HCT116 (cell line): ENCODE data around the gene HTR3A. TPM values are rescaled to one million over a fixed set of nuclear protein-coding genes. Genes with fewer than 3 reads are reported as not detected.

Experiments
- ATAC-seq: fragments of 200-7000 bp; cut with Tn5 transposase; 2 replicates; pipeline ENCODE4 v1.9.1; 2020; ENCODE audit warnings: mild to moderate bottlenecking, moderate library complexity
- BruUV-seq: library from RNA; stranded (reverse); fragments of 400-500 nt; replicated peaks from 2 replicates; lab custom pipeline; 2021; lab: Mats Ljungman, UMichigan
- CTCF ChIA-PET: fragments of 300-600 bp; sonication (Branson Sonifier 250); formaldehyde crosslinking; loops from one replicate; lab custom pipeline; 2021; ENCODE audit warnings: antibody characterized with exemption; lab: Charles Lee
- POLR2A ChIA-PET: fragments of 300-600, 350-600 bp; sonication (Branson Sonifier 250); formaldehyde crosslinking; loops from one replicate; lab custom pipeline; 2021; ENCODE audit warnings: antibody characterized with exemption; lab: Charles Lee
- RAD21 ChIA-PET, 2 experiments: fragments of 300-600 bp; sonication (Branson Sonifier 250); formaldehyde crosslinking; loops; one replicate each; lab custom pipeline; 2023; ENCODE audit warnings: low total read pairs in 2 of 2; ENCODE audit not compliant: uncharacterized antibody in 2 of 2, unreplicated experiment in 2 of 2, low non-redundant PET in 1 of 2; lab: Charles Lee
- DNase-seq: peaks from one replicate; pipeline ENCODE4 v3.0.0-alpha.2; 2010; ENCODE audit warnings: low read depth, low spot score
- H2AFZ ChIP-seq: fragments of 200-600 bp; shearing (Covaris generic), sonication (generic); 2 replicates; pipeline ENCODE4 v1.6.1; 2017; ENCODE audit warnings: low read depth, mixed run types, mixed read lengths, antibody characterized with exemption, low read length; ENCODE audit not compliant: poor library complexity, severe bottlenecking
- H3K27ac ChIP-seq: 2 replicates; pipeline ENCODE4 v1.5.1; 2012; ENCODE audit warnings: low read depth, low read length
- H3K27me3 ChIP-seq: fragments of 200-600 bp; sonication (generic); 2 replicates; pipeline ENCODE4 v1.6.1; 2016; ENCODE audit warnings: mixed run types, low read length, mixed read lengths; ENCODE audit not compliant: insufficient read depth
- H3K36me3 ChIP-seq, 2 experiments: fragments of 200-500 bp in 1 of 2; fragments of 200-600 bp in 1 of 2; sonication (Bioruptor generic) in 1 of 2; sonication (generic) in 1 of 2; 2 replicates each; pipeline versions ENCODE4 v1.5.1 to v1.6.1; 2014 to 2016; ENCODE audit warnings: low read length in 2 of 2, inconsistent platforms in 1 of 2, mixed read lengths in 1 of 2, mixed run types in 1 of 2; ENCODE audit not compliant: insufficient read depth in 2 of 2, control insufficient read depth in 1 of 2
- H3K4me1 ChIP-seq, 2 experiments: fragments of 200-600 bp in 1 of 2; sonication (generic) in 1 of 2; 2 replicates each; pipeline versions ENCODE4 v1.5.1 to v1.6.1; 2012 to 2017; ENCODE audit warnings: low read length in 2 of 2, inconsistent platforms in 1 of 2, mild to moderate bottlenecking in 1 of 2, mixed read lengths in 1 of 2, mixed run types in 1 of 2, moderate library complexity in 1 of 2; ENCODE audit not compliant: insufficient read depth in 2 of 2, control insufficient read depth in 1 of 2
- H3K4me2 ChIP-seq: fragments of 200-600 bp; sonication (generic); 2 replicates; pipeline ENCODE4 v1.6.1; 2017; ENCODE audit warnings: mixed run types, low read length, mixed read lengths
- H3K4me3 ChIP-seq, 2 experiments: fragments of 200-600 bp in 1 of 2; sonication (generic) in 1 of 2; replicated peaks in 1 of 2; 2 replicates each; pipeline ENCODE4 v1.5.1; 2011 to 2016; ENCODE audit warnings: low read length in 2 of 2, control low read depth in 1 of 2, low read depth in 1 of 2, mild to moderate bottlenecking in 1 of 2, mixed read lengths in 1 of 2, mixed run types in 1 of 2
- H3K79me2 ChIP-seq: fragments of 200-600 bp; sonication (generic); 2 replicates; pipeline ENCODE4 v1.6.1; 2017; ENCODE audit warnings: mild to moderate bottlenecking, mixed run types, low read length, moderate library complexity, mixed read lengths; ENCODE audit not compliant: insufficient read depth
- H3K9ac ChIP-seq: fragments of 200-600 bp; sonication (generic); 2 replicates; pipeline ENCODE4 v1.6.1; 2016; ENCODE audit warnings: low read length, mixed read lengths
- H3K9me2 ChIP-seq: fragments of 200-600 bp; sonication (generic), shearing (Covaris generic); 2 replicates; pipeline ENCODE4 v1.6.1; 2017; ENCODE audit warnings: mixed run types, mild to moderate bottlenecking, moderate library complexity; ENCODE audit not compliant: insufficient read depth
- H3K9me3 ChIP-seq, 2 experiments: fragments of 200-500 bp in 1 of 2; fragments of 200-600 bp in 1 of 2; sonication (Bioruptor generic) in 1 of 2; sonication (generic) in 1 of 2; 2 replicates each; pipeline ENCODE4 v1.6.1; 2014 to 2017; ENCODE audit warnings: low read length in 2 of 2, mixed read lengths in 2 of 2, inconsistent platforms in 1 of 2, low read depth in 1 of 2, mild to moderate bottlenecking in 1 of 2, mixed run types in 1 of 2, moderate library complexity in 1 of 2; ENCODE audit not compliant: control insufficient read depth in 1 of 2, insufficient read depth in 1 of 2
- H4K20me1 ChIP-seq: fragments of 200-600 bp; sonication (generic), shearing (Covaris generic); 2 replicates; pipeline ENCODE4 v1.6.1; 2017; ENCODE audit warnings: mixed run types, mild to moderate bottlenecking, moderate library complexity; ENCODE audit not compliant: insufficient read depth
- ATF3 ChIP-seq: IDR thresholded peaks from 2 replicates; pipeline ENCODE4 v1.6.1; 2012
- CBX3 ChIP-seq: IDR thresholded peaks from 2 replicates; pipeline ENCODE4 v1.6.1; 2012; ENCODE audit warnings: low read depth
- EGR1 ChIP-seq: IDR thresholded peaks from 2 replicates; pipeline ENCODE4 v1.6.1; 2012; ENCODE audit warnings: low read depth
- EZH2 ChIP-seq: fragments of 200-600 bp; sonication (generic); IDR thresholded peaks from 2 replicates; pipeline ENCODE4 v1.6.1; 2017; ENCODE audit warnings: antibody characterized with exemption, mixed run types
- EZH2phosphoT487 ChIP-seq: fragments of 200-600 bp; IDR thresholded peaks from 2 replicates; pipeline ENCODE4 v1.6.1; 2018; ENCODE audit warnings: antibody characterized with exemption, borderline replicate concordance
- FOSL1 ChIP-seq: IDR thresholded peaks from 2 replicates; pipeline ENCODE4 v1.6.1; 2012; ENCODE audit warnings: low read depth
- JUND ChIP-seq: IDR thresholded peaks from 2 replicates; pipeline ENCODE4 v1.6.1; 2012
- POLR2AphosphoS5 ChIP-seq: IDR thresholded peaks from 2 replicates; pipeline ENCODE4 v1.6.1; 2011; ENCODE audit warnings: mild to moderate bottlenecking, low read depth, low read length, moderate library complexity
- RAD21 ChIP-seq: IDR thresholded peaks from 2 replicates; pipeline ENCODE4 v1.6.1; 2012; ENCODE audit warnings: low read depth, mild to moderate bottlenecking
- REST ChIP-seq: IDR thresholded peaks from 2 replicates; pipeline ENCODE4 v1.6.1; 2012; ENCODE audit warnings: low read depth
- SP1 ChIP-seq: IDR thresholded peaks from 2 replicates; pipeline ENCODE4 v1.6.1; 2012; ENCODE audit warnings: low read depth
- SRF ChIP-seq: IDR thresholded peaks from 2 replicates; pipeline ENCODE4 v1.6.1; 2012; ENCODE audit warnings: low read depth
- YY1 ChIP-seq: IDR thresholded peaks from 2 replicates; pipeline ENCODE4 v1.6.1; 2011; ENCODE audit warnings: low read length, low read depth, moderate library complexity, mild to moderate bottlenecking; ENCODE audit not compliant: insufficient replicate concordance; ENCODE audit errors: extremely low read depth
- ZBTB33 ChIP-seq: IDR thresholded peaks from 2 replicates; pipeline ENCODE4 v1.6.1; 2011; ENCODE audit warnings: mild to moderate bottlenecking, low read length, moderate library complexity; ENCODE audit not compliant: insufficient replicate concordance; ENCODE audit errors: extremely low read depth
- ZFX ChIP-seq: fragments of 450-650 bp; IDR thresholded peaks from 2 replicates; pipeline ENCODE4 v1.6.1; 2017
- ZNF274 ChIP-seq: fragments of 200-500 bp; sonication (Bioruptor generic); IDR thresholded peaks from 2 replicates; pipeline ENCODE4 v1.6.1; 2014; ENCODE audit warnings: mild to moderate bottlenecking, low read depth, low read length, inconsistent platforms
- intact Hi-C: fragments of 100-400 bp; cut with micrococcal nuclease; formaldehyde crosslinking; loops from 2 replicates; pipeline ENCODE4 v1.10.0; 2022
- total RNA-seq: library from RNA; stranded (reverse); gene quantifications from one replicate; pipeline ENCODE4 v1.2.1, GENCODE V29; 2021; ENCODE audit not compliant: unreplicated experiment
- TF ChIP-seq, protein P1 (sequence below), 3 experiments: fragments of 200-600 bp in 1 of 3; sonication (generic) in 1 of 3; IDR thresholded peaks in 2 of 3; conservative IDR thresholded peaks in 1 of 3; 2 replicates each; pipeline ENCODE4 v1.5.1; 2012 to 2017; ENCODE audit warnings: low read depth in 2 of 3, low read length in 2 of 3, antibody characterized with exemption in 1 of 3, borderline replicate concordance in 1 of 3, control low read depth in 1 of 3, mild to moderate bottlenecking in 1 of 3, mixed read lengths in 1 of 3, mixed run types in 1 of 3, moderate library complexity in 1 of 3; ENCODE audit not compliant: insufficient read depth in 1 of 3
- TF ChIP-seq, protein P2 (sequence below): IDR thresholded peaks from 2 replicates; pipeline ENCODE4 v1.6.1; 2012

Gene HTR3A
- total RNA-seq, 1 experiment from 2014 or later = 0.12 TPM

GRCh38 chr11:113986351-113987140 lies 11.6 kb downstream of the HTR3A start:
- no peak for ATAC-seq
- Histone ChIP-seq H3K4me2 (no peak overlapping the region), H3K27me3 (peaks cover 63% of the 10 kb centered on the region), H3K79me2 (no peaks in the 10 kb centered on the region), H3K4me1 (no peaks in the 10 kb centered on the region), H3K9ac (no peak overlapping the region), H3K36me3 (no peaks in the 10 kb centered on the region), H4K20me1 (no peaks in the 10 kb centered on the region), H3K9me2 (no peaks in the 10 kb centered on the region), H3K4me3 (no peak overlapping the region), H2AFZ (no peak overlapping the region), H3K27ac (no peak overlapping the region), H3K9me3 (no peaks in the 10 kb centered on the region)
- no peak for TF ChIP-seq EGR1
- TF ChIP-seq JUND = no peak
- no peak for TF ChIP-seq FOSL1
- no peak for TF ChIP-seq YY1
- no peak for TF ChIP-seq SRF
- TF ChIP-seq EZH2phosphoT487 = no peak
- no peak for TF ChIP-seq ATF3
- TF ChIP-seq, protein P1, sequence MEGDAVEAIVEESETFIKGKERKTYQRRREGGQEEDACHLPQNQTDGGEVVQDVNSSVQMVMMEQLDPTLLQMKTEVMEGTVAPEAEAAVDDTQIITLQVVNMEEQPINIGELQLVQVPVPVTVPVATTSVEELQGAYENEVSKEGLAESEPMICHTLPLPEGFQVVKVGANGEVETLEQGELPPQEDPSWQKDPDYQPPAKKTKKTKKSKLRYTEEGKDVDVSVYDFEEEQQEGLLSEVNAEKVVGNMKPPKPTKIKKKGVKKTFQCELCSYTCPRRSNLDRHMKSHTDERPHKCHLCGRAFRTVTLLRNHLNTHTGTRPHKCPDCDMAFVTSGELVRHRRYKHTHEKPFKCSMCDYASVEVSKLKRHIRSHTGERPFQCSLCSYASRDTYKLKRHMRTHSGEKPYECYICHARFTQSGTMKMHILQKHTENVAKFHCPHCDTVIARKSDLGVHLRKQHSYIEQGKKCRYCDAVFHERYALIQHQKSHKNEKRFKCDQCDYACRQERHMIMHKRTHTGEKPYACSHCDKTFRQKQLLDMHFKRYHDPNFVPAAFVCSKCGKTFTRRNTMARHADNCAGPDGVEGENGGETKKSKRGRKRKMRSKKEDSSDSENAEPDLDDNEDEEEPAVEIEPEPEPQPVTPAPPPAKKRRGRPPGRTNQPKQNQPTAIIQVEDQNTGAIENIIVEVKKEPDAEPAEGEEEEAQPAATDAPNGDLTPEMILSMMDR (IDR thresholded peaks at IDR 0.05 in 2 of 3, conservative IDR thresholded peaks at IDR 0.05 in 1 of 3; ENCODE audit: borderline replicate concordance in 1 of 3, insufficient read depth in 1 of 3, low read depth in 2 of 3, low read length in 2 of 3) = no peak
- TF ChIP-seq RAD21 = no peak
- TF ChIP-seq ZFX = no peak
- no peak for TF ChIP-seq POLR2AphosphoS5
- TF ChIP-seq ZNF274 = no peak
- TF ChIP-seq EZH2 = no peak
- TF ChIP-seq, protein P2, sequence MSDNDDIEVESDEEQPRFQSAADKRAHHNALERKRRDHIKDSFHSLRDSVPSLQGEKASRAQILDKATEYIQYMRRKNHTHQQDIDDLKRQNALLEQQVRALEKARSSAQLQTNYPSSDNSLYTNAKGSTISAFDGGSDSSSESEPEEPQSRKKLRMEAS = no peak
- no peak for TF ChIP-seq REST
- no peak for TF ChIP-seq SP1
- no peak for TF ChIP-seq CBX3
- no peak for TF ChIP-seq ZBTB33
- intact Hi-C loops = no loop called here
- CTCF ChIA-PET = interaction anchor here (0.9 to 1.0 kb wide), 2 partner anchors 8 to 275 kb away, joined by 3 to 4 read pairs; no protein-coding TSS in a partner anchor
- RAD21 ChIA-PET = no interaction called here
- BruUV-seq = no TSS peak
- no peak for DNase-seq
- POLR2A ChIA-PET = no interaction called here
